Calu3 (cell line): ENCODE data around the gene NEB. TPM values are rescaled to one million over a fixed set of nuclear protein-coding genes. Genes with fewer than 3 reads are reported as not detected.

ENCODE experiments used
- BruUV-seq: library from RNA; stranded (reverse); fragments of 400-500 nt; replicated peaks from 2 replicates; lab custom pipeline; 2021; lab: Mats Ljungman, UMichigan
- CTCF ChIA-PET: fragments of 300-600 bp; sonication (Branson Sonifier 250); formaldehyde crosslinking; loops from one replicate; lab custom pipeline; 2022; ENCODE audit warnings: antibody characterized with exemption; lab: Charles Lee
- DNase-seq: peaks from one replicate; pipeline ENCODE4 v3.0.0; 2022
- H3K27ac Mint-ChIP-seq: one replicate; pipeline ENCODE4 v1.8.0; 2022; ENCODE audit warnings: mixed read lengths; ENCODE audit not compliant: unreplicated experiment
- H3K27me3 Mint-ChIP-seq: one replicate; pipeline ENCODE4 v1.8.0; 2022; ENCODE audit warnings: mixed read lengths; ENCODE audit not compliant: unreplicated experiment
- H3K36me3 Mint-ChIP-seq: one replicate; pipeline ENCODE4 v1.8.0; 2022; ENCODE audit warnings: mild to moderate bottlenecking, moderate library complexity, mixed read lengths; ENCODE audit not compliant: insufficient read depth, unreplicated experiment
- H3K4me1 Mint-ChIP-seq: one replicate; pipeline ENCODE4 v1.8.0; 2022; ENCODE audit warnings: mild to moderate bottlenecking, low read depth, mixed read lengths; ENCODE audit not compliant: unreplicated experiment
- H3K4me3 Mint-ChIP-seq: one replicate; pipeline ENCODE4 v1.8.0; 2022; ENCODE audit warnings: mild to moderate bottlenecking, low read depth, moderate library complexity, mixed read lengths; ENCODE audit not compliant: unreplicated experiment
- H3K9me3 Mint-ChIP-seq: one replicate; pipeline ENCODE4 v1.8.0; 2022; ENCODE audit warnings: low read depth, mixed read lengths; ENCODE audit not compliant: unreplicated experiment
- intact Hi-C: fragments of 100-400 bp; cut with micrococcal nuclease; formaldehyde crosslinking; loops from one replicate; pipeline ENCODE4 v1.10.0; 2022; ENCODE audit not compliant: unreplicated experiment
- total RNA-seq: library from RNA; stranded (reverse); gene quantifications from 2 replicates; pipeline ENCODE4 v1.2.3, GENCODE V29; 2022
- TF ChIP-seq, protein P1 (sequence below): fragments of 200-600 bp; IDR thresholded peaks from one replicate; pipeline ENCODE4 v1.8.0; 2022; ENCODE audit warnings: antibody characterized with exemption; ENCODE audit not compliant: unreplicated experiment

NEB gene
- total RNA-seq, 1 experiment from 2014 or later = 27.5 TPM

DNA sequence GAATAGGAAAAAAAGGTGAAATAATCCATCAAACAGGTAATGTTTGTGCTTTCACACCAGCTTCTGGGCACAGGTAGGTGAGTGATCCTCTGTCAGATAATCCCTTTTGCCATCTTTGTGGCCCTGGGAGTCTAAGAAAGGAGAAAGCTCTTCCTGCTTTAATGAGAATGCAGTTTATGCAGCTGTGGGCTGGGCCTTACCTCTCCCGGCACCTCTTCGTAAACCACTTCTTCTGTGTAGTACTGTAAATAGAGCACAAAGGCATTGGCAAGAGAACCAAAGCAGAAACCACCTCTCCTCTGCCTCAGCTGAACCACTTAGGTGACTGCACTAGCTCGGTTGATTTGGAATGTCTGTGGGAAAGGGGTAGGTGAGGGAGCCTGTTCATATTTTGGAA is 4.9 kb downstream of the NEB start:
- intact Hi-C loops = no loop called here
- CTCF ChIA-PET = interaction anchor here (0.6 to 1.0 kb wide), 2 partner anchors 21 to 57 kb away, joined by 3 to 5 read pairs; no protein-coding TSS in a partner anchor
- peaks cover 28% of the 10 kb centered on the region for H3K4me1 Mint-ChIP-seq
- TF ChIP-seq, protein P1, sequence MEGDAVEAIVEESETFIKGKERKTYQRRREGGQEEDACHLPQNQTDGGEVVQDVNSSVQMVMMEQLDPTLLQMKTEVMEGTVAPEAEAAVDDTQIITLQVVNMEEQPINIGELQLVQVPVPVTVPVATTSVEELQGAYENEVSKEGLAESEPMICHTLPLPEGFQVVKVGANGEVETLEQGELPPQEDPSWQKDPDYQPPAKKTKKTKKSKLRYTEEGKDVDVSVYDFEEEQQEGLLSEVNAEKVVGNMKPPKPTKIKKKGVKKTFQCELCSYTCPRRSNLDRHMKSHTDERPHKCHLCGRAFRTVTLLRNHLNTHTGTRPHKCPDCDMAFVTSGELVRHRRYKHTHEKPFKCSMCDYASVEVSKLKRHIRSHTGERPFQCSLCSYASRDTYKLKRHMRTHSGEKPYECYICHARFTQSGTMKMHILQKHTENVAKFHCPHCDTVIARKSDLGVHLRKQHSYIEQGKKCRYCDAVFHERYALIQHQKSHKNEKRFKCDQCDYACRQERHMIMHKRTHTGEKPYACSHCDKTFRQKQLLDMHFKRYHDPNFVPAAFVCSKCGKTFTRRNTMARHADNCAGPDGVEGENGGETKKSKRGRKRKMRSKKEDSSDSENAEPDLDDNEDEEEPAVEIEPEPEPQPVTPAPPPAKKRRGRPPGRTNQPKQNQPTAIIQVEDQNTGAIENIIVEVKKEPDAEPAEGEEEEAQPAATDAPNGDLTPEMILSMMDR = no peak
- no peak overlapping the region for H3K4me3 Mint-ChIP-seq
- no peaks in the 10 kb centered on the region for H3K36me3 Mint-ChIP-seq
- no peak for DNase-seq
- no TSS peak for BruUV-seq
- no peaks in the 10 kb centered on the region for H3K27me3 Mint-ChIP-seq
- H3K27ac Mint-ChIP-seq = no peak overlapping the region
- H3K9me3 Mint-ChIP-seq = no peaks in the 10 kb centered on the region

DNA sequence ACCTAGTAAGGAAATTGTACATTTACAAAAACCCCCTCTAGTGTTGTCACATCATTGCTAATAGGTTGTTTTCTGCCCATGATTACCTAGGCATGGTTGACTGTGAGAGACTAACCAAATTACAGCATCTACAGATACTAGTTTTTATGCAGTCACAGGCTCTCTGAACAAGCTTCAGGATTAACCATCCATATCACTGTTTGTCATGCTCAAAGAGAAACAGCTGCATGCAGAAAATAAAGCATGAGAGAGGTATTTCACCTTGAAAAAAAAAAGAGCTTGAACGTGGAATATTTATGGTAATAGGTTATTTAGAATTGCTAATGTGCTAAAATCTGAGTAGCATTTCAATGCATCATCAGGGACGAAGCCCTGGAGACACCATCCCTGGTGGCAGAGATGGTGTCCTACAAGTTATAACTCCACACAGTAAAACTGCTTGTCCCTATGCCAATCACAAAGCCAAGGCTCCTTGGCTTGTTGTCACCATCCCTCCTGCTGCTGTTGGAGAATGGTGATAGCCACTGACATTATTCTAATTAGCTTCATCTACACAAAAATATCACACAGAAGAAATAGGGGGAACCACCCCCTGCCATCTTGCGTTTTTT is 5.4 kb downstream of the NEB start:
- no peak for DNase-seq
- Mint-ChIP-seq H3K36me3 (no peaks in the 10 kb centered on the region), H3K27me3 (no peaks in the 10 kb centered on the region), H3K9me3 (no peaks in the 10 kb centered on the region), H3K4me1 (peaks cover 28% of the 10 kb centered on the region), H3K4me3 (peak overlapping the region; percentile 55), H3K27ac (no peak overlapping the region)
- TF ChIP-seq, protein P1 = no peak
- BruUV-seq = no TSS peak
- intact Hi-C loops = no loop called here
- CTCF ChIA-PET = interaction anchor here (0.6 to 1.0 kb wide), 2 partner anchors 21 to 56 kb away, joined by 3 to 5 read pairs; no protein-coding TSS in a partner anchor

DNA sequence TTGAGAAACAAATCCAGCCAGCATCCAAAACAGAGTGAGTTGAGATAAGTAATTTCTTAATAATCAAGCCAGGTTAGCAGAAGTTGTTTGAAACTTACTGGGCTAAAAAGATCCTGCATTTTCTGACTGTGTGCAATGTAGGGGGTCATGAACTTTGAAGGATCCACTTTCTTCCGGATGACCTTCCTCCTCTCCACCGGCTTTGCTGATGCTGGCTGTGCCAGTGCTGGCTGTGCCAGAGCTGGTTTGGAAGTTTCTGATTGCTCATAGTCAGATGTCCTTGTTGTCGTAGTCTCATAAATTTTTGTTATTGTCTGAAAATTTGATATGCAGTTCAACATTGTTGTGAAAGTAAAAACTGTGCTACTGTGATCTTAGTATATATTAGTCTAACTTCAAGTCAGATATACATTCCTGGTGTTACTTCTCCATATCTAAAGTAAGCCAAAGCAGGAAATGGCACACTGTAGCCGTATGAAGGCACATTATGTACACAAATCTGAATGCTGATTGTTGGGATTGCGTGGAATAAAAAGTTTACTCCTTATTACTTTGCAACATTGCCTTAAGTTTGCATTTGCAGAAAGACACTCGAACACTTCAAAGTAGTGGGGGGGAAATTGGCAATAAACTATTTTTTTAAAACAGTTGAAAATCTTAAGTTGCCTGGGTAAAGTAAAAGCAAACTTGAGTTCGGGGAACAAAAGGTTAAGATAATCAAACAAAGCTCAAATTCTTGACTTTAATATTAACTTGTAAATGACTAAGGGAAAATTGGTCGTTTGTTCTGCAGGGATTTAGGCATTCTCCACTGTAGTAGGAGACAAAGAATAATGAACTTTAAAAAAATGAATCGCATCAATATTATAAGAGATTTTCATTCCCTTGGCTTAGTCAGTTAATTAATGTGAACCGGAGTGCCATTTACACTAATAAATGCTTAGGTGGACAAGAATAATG is 6.4 kb downstream of the NEB start:
- Mint-ChIP-seq H3K4me3 (peak overlapping the region; percentile 55), H3K27me3 (no peaks in the 10 kb centered on the region), H3K27ac (peak overlapping the region; percentile 60), H3K4me1 (peaks cover 28% of the 10 kb centered on the region), H3K9me3 (no peaks in the 10 kb centered on the region), H3K36me3 (no peaks in the 10 kb centered on the region)
- TF ChIP-seq, protein P1 = no peak
- CTCF ChIA-PET = no interaction called here
- BruUV-seq = no TSS peak
- intact Hi-C loops = no loop called here
- DNase-seq = no peak

- H3K27ac Mint-ChIP-seq = no peak overlapping the region
- CTCF ChIA-PET = no interaction called here
- H3K4me3 Mint-ChIP-seq = no peak overlapping the region
- no peaks in the 10 kb centered on the region for H3K27me3 Mint-ChIP-seq
- peaks cover 6% of the 10 kb centered on the region for H3K9me3 Mint-ChIP-seq
- no peak for DNase-seq
- TF ChIP-seq, protein P1 = no peak
- intact Hi-C loops = no loop called here
- no peaks in the 10 kb centered on the region for H3K36me3 Mint-ChIP-seq
- BruUV-seq = no TSS peak
- no peaks in the 10 kb centered on the region for H3K4me1 Mint-ChIP-seq
Measured at GRCh38 chr2:151721161-151721560, 13.1 kb downstream of the NEB start.
